HG02642 (cell line): Measurements from ENCODE around the gene CAV2.
A peak's percentile ranks its signal among the peaks of the same experiment; 100 is the strongest.

Experiments
- ATAC-seq: cut with Tn5 transposase; IDR thresholded peaks from one replicate; pipeline ENCODE4 v1.9.1; 2021; ENCODE audit warnings: mild to moderate bottlenecking; ENCODE audit not compliant: unreplicated experiment, poor library complexity

CAV2 gene

DNA sequence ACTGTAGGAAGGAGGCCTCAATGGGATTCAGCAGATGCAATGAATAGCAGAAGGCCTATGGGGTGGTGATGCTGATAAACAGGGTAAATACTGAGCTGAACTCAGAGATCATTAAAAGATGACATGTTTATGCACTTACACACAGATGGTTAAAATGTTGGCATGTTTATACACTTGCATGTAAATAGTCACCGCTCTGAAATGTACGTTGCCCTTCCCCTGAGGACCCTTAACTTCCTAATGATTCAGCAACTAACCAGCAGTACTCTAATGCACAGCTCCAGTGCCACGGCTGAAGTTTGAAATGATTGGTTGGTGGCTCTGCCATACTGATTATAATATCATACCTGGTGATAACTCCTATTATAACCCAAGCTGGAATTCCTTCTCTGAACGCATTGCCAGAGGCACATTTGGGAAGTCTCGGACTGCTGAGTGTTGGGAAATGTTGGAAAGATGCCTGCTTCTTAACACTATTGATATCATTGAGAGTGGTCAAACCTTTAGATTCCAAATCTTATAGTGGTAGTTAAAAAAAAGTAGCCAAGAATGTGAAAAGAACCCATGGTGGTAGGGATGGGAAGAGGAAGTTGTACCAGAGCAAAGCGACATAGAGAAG lies 21.6 kb downstream of the CAV2 start:
- ATAC-seq = no peak

DNA sequence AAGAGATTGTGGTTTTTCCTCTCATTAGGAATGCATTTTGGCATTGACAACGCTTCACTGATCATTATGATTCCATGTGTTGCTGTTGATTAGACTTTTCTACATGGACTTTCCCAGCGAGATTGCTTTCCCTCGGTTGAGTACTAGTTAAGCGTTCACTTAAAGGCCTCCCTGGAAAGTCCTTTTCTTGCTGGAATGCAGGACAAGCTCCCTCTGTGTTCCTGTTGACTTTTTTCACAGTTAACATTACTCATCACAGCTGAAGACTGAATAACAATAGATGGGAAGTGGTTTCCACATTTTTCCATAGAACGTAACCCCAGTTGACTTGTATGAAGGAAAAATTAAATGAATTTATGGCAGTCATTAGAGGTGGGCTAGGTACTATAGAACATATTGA lies 22.7 kb downstream of the CAV2 start:
- ATAC-seq = no peak

DNA sequence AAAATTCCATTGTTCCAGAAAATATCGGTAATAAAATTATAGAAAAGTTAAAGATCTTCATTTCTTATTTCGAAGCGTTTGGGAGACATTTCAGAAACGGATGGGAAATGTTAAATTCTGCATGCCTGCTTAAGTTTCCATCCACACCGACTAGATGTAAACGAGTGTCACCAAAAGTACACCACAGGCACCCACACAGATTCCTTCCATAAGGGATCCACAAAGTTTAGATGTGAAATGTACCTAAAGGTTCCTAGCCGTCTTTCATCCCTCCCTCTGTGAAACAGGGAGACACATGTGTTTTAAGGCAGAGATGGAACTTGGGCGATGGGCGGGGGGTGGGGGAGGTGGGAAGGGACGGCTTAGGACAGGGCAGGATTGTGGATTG lies 24.7 kb downstream of the CAV2 start:
- ATAC-seq = no peak

DNA sequence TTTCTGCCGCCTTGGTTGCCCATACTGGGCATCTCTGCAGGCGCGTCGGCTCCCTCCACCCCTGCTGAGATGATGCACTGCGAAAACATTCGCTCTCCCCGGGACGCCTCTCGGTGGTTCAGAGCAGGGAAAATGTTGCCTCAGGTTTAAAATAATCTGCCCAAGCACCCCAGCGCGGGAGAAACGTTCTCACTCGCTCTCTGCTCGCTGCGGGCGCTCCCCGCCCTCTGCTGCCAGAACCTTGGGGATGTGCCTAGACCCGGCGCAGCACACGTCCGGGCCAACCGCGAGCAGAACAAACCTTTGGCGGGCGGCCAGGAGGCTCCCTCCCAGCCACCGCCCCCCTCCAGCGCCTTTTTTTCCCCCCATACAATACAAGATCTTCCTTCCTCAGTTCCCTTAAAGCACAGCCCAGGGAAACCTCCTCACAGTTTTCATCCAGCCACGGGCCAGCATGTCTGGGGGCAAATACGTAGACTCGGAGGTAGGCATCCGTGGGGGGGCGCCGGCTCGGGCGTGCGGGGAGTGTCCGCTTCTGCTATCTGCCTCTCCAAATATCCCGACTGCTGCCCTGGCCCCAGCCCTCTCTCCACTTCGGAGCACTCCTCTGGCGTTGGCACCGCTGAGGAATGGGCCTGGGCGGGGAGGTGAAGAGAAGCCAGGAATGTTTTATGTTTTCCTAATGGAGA lies 25.2 kb downstream of the CAV2 start, which contains the start of gene CAV1:
CAV1 (plus strand) TSS at position 428 of the 689 bp plus-strand sequence; CDS start at position 455, 27 bp downstream.
- ATAC-seq = peak; percentile 27

DNA sequence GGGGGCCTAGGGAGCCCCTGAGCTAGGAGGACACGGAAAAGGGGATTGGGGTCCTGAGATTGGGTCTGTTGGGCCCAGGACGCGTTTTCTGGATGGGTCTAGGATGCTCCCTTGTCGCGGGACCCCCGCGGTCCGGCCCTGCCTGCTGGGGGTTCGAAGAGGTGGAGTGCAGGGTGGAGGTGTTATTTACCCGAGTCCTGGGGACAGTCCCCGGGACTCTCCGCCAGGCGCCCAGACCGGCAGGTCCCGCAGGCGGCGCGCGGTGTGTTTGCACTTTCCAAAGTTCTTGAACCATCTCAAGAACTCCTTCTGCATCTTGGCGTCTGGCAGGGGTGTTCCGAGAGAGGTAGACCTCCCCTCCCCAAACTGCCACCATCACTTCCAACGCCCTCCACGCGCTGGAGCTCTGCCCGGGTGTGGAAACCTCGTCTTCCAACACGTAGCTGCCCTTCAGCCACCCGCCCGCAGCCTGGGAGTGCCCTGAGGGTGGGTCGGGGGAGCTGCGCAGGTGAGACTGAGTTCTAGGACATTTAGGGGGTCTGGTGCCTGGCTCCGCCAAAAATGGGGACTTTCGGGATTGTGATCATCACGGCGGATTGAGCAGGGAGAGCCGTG lies 25.9 kb downstream of the CAV2 start:
- ATAC-seq = peak; percentile 45

DNA sequence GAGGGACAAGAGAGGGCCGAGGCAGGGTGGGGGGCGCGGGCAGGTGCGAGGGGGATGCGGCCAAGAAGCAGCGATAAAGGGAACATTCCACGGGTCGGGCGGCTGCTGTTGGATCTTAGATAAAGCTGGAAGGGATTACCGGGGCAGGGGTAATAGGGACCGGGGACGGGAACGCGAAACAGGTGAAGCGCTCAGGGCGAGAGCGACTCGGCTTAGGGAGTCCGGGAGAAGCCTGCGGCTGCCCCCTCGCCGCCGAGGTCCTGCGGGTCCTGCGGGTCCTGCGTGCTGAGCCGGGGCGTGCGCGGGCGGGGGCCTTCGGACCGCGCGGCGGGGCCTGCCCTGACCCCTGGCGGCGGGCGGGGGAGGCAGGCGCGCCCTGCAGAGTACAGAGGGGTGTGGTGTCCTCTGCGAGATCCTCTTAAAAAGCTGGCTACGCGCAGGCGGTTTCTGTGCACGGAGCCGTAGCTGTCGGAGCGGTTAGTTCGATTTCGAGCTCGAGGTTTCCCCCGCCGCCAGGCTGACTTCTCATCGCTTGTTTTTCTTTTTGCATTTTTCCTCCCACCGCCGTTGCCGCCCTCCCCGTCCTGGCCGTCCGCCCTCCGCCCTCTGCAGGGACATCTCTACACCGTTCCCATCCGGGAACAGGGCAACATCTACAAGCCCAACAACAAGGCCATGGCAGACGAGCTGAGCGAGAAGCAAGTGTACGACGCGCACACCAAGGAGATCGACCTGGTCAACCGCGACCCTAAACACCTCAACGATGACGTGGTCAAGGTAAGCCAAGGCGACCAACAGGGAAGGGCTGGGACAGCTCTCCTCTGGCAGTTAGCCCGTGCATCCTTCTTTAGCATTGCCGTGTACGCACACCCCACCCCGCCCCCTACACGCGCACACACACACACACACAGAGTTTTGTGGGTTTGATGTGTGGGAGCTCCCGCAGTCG lies 26.6 kb downstream of the CAV2 start:
- peak; percentile 92 for ATAC-seq

DNA sequence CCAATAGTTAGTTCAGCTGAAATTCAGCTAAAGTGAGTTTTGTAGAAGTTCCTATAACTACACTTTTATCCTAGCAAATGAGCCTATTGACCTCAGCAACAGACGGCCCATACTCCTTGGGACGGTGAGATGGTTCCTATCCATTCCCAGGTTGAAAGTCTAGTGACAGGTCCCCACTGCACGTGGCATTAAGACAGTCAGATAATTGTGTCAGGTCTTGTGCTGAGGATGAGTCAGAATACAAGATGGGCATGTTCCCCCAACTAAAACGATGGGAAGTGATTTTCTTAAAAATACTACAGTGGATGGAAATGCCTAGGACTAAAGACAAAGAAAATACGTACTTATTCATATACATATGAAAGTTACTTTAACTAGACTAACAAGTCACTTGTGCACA lies 27.4 kb downstream of the CAV2 start:
- no peak for ATAC-seq

DNA sequence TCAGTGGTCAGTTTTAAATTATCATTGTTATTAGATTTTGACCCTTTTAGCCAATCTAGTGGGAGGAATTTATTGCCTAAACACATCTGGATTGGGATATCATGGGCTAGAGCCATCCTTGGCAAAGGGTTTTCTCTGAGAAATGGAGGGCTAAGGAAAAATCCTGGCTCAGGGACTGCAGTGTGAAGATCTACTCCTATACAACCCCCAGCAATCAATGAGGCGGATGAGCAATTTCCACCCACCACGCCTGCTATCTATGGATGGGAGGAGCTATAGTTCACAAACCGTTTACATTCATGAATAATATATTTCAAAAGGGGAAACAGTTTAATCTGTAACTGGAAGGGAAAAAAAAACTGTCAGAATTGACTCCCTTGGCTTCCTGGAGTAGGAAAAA lies 28.0 kb downstream of the CAV2 start:
- no peak for ATAC-seq

DNA sequence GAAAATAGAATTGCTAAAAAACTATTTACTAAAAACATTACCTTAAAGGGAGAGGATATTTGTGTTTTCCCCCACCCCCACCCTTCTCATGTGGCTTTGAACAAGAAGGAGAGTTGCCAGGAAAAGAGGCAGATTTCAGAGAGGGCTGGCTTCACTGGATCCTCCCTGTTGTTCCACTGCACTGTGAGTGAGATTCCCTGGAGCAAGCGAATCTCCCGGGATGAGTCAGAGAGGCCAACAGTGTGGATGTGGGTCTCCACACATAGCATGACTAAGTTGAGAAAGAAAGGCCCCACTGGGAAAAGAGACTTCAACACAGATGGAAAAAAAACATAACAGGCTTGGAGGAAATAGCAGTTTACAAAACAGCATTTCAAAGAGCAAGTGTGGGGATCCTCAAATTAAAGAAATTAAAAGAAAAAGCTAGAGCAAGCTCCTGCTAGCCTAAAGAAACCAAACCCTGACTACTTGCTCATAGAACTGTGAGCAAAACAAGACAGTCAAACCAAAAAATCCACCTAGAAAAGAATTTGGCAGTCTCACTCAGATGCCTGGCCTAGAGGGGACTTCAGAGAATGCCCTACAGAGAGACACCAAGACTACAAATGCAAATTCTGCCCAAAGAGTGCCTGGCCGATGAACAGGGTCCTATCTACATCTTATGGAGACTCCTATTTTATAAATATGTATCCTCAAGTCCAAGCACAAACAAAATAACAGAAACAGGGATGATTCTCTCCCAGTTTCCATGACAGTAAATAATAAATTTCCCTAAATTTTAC lies 28.7 kb downstream of the CAV2 start:
- ATAC-seq = no peak

DNA sequence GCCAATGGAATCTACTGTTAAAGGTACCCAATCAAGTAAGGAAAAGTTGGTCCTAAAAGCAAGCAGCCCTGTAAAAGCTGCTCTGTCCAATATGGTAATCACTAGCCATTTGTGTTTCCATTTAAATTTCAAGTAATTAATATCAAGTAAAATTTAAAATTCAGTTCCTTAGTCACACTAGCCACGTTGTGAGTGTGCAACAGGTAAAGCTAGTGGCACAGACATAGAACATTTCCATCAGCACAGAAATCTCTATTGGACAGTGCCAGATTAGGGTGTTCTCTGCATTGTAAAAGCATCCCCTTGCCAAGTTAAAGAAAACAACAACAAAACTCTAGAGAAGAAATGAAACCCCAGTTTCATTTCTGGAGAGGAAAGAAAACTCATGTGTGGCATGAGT lies 29.7 kb downstream of the CAV2 start:
- no peak for ATAC-seq

DNA sequence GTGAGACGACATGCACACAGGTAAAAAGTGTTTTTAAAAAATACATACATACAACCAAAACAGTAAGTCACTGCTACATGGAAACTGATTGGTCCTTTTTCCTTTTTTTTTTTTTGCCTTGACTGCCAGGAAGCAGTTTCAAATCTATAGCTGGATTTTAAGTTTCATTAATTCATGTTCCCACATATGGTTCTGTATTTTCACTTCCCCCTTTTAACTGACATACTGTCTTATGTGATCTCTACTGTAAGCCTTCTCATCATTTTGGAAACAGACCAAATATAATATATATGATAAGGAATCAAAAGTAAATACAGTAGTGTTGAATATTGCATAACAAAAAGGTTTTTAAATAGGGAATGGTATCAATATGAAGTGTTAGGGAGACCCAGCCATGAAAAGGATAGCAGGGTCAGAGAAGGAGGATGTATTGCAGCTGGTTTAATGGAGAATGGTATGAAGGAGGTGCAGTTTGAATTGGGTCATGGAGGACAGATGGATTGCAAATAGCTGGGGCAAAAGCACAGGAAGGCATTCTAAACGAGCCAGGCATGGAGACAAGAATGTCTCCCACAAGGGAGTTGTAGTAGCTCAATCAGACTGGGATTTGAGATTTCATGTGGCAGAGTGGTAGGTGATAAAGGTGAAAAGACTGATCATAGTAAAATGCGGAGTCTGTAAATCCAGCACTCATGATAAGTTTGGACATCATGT lies 30.7 kb downstream of the CAV2 start:
- ATAC-seq = no peak

DNA sequence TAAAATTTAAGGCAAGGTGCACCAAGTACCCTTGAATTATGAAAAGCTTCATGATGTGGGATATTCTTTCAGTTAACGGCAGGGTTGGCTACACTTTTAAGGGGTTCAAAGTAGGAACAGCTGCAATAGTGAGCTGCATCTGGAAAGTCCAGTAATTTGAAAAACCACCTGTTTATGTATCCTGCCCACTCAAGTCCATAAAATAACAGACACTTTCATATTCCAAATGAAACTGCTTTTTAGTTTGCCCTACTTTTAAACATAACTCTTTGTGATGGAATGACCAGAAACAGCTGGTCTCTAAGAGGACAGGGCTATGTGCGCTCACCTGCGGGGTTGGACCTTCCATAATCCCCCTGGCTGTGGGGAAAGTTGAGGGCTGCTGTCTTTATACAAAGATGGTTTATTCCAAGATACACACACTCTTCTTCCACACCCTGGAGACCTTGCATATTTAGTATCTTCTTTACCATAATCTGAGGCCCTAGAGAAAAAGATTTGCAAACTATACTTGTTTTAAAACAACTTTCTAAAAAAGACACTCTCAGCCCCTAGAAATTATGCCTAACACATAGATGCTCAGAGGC lies 32.7 kb downstream of the CAV2 start:
- no peak for ATAC-seq

DNA sequence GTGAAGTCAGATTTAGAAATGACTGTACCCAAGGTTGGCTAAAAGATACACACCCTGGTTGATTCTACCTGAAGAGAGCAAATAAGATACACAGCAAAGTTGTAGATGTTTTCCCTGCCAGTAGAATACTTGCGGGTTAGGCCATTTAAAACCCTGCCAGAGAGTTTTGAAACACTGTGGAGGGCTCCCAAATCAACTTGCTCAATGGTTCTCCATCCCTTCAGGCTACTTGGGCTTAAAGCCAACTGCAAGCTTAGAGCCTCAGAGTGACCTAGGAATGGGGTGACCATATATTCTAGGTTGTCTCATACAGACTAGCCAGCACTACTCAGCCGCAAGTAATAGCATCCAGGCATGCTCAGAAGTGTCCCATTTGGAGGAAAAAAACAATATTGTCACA lies 35.3 kb downstream of the CAV2 start:
- ATAC-seq = no peak

DNA sequence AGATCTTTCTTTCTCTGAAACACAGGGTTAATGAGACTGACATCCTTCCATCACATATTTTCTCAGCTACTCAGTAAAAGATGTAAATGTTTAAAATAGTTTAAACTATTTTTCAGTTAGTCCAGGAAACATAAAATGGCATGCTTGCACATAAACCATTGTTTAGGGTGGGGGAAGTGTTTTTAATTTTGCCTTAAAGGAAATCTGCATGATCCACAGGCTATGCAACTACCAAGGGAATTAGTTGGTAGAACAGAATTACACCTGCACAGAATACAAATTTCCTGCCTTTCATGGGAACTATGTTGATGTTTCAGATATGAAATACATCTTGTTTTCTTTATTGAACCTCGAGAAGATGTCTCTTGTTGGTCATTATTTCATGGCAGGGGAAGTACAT lies 35.9 kb downstream of the CAV2 start:
- no peak for ATAC-seq

DNA sequence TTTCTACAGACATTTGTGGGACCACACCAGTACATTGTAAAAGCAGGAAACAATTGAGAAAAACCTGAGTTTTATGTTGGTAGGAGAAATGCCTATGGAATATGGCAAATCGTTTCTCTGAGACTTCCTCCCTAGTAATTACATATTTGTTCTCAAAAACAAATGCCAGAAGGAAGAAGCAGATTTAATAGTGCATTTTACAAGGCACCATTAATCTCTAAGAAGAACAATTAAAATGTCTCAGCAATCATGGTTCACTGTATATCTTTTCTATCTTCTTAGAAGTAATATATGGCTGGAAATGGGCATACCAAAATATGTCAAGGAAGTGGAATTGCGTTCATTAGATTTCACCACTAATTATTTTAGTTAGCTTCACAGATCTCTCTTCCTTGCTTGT lies 38.6 kb downstream of the CAV2 start:
- ATAC-seq = no peak

DNA sequence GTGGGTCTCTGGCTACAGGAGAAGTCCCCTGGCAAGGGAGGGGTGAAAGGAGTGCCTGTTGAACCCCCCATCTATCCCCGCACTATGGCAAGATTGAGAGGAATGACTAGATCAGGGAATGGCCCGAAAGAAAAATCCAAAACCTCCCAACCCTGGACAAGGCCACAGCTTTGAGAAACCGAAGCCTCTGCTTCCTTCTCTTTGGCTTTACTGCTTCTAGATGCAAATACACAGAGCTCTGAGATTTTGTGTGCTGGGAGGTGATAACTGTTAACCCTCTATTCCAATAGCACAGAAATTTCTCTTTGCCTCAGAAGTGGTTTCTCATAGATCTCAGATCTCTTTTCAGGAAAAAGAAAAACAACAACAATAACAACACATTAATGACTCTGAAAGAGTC lies 40.3 kb downstream of the CAV2 start:
- ATAC-seq = no peak

DNA sequence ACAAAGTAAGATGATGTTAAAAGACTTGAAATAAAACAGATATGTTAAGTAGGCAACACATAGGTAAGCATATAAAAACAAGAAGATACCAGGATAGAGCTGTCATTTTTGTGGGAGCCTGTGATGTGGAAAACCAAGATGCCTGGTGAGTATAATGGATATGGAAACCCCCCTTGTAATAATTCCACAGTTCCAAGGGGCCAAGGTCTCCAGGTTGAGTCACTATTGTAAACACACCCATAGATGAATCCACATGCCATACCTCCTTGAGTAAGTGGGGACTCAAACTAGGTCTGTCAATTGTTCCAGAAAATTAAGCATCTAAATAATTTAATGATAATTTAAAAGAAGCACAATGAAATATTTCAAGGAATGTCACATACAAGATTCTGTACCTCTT lies 41.2 kb downstream of the CAV2 start:
- ATAC-seq = no peak

DNA sequence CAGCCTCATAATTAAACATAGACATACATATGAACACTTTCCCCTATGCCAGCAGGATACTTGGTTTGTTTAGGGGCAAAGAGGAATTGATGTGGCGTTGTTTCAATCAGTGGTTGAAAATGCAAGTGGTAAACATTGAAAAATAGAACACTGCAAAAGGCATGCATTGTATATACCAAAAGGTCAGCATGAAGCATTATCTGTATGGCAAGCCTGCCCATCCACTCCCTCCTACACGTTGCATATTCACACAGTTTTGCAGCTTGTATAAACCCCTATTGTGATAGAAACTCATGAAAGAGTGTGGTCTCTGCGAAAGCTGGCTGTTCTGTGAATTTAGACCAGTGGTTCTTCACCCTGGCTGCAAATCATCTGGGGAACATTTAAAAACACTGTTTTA lies 42.4 kb downstream of the CAV2 start:
- ATAC-seq = no peak

DNA sequence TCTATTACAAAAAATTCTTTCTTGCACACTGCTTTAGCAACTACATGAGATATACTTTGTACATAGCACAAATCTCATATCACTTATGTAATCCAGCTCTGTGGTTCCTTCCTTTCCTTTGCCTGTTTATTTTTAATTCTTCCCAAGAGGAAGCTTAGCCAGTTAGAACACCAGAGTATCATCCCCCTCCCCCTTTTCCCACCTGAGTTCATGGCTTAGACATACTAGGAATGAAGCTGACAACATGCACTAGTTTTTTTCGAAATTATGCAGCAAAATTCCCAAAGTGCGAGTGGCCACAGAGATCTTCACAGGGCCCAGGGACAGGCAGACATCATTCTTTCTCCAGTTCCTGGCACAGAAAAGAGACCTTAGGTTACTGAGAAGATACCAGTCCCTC lies 43.1 kb downstream of the CAV2 start:
- ATAC-seq = no peak
